Glutamatergic neuron (in vitro differentiated cells): Measurements from ENCODE around the gene RPL31. TPM values are rescaled to one million over a fixed set of nuclear protein-coding genes. Genes with fewer than 3 reads are reported as not detected.

Experiments used
- DNase-seq: peaks from one replicate; pipeline ENCODE4 v3.0.0; 2022
- H3K27ac Mint-ChIP-seq: one replicate; pipeline ENCODE4 v1.8.0; 2020; ENCODE audit warnings: mild to moderate bottlenecking, mixed read lengths, inconsistent platforms; ENCODE audit not compliant: unreplicated experiment
- H3K27me3 Mint-ChIP-seq: one replicate; pipeline ENCODE4 v1.8.0; 2020; ENCODE audit warnings: mild to moderate bottlenecking, moderate library complexity, mixed read lengths, inconsistent platforms; ENCODE audit not compliant: unreplicated experiment
- H3K36me3 Mint-ChIP-seq: one replicate; pipeline ENCODE4 v1.8.0; 2020; ENCODE audit warnings: mild to moderate bottlenecking, mixed read lengths, inconsistent platforms; ENCODE audit not compliant: unreplicated experiment
- H3K4me1 Mint-ChIP-seq: one replicate; pipeline ENCODE4 v1.8.0; 2020; ENCODE audit warnings: mild to moderate bottlenecking, low read depth, mixed read lengths, inconsistent platforms; ENCODE audit not compliant: unreplicated experiment
- H3K4me3 Mint-ChIP-seq: one replicate; pipeline ENCODE4 v1.8.0; 2020; ENCODE audit warnings: mild to moderate bottlenecking, mixed read lengths, inconsistent platforms; ENCODE audit not compliant: unreplicated experiment
- H3K9me3 Mint-ChIP-seq: one replicate; pipeline ENCODE4 v1.8.0; 2020; ENCODE audit warnings: mild to moderate bottlenecking, moderate library complexity, mixed read lengths, inconsistent platforms; ENCODE audit not compliant: unreplicated experiment
- total RNA-seq: library from RNA; stranded (reverse); fragmentation: NEBNext Ultra II Directional; extraction: Animal tissue kit (Norgen Biotek cat#: 25700); gene quantifications from one replicate; pipeline ENCODE4 v1.2.1, GENCODE V29; 2021; ENCODE audit not compliant: unreplicated experiment
- TF ChIP-seq, protein P1 (sequence below): fragments of 200-600 bp; sonication (generic); IDR thresholded peaks from one replicate; pipeline ENCODE4 v1.5.0; 2021; ENCODE audit not compliant: partially characterized antibody, unreplicated experiment

Gene RPL31
- total RNA-seq, 1 donor from 2014 or later = 761 TPM

DNA sequence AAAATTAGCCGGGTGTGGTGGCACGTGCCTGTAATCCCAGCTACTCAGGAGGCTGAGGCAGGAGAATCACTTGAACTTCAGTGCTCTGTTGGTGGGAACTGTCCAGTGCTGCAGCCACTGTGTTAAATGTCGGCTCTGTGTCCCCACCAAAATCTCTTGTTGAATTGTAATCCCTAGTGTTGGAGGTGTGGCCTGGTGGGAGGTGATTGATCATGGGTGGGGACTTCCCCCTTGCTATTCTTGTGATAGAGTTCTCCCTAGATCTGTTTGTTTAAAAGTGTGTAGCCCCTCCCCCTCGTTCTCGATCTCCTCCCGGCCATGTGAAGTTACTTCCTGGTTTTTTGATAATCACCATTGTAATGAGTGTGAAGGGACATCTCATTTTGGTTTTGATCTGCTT lies 9.8 kb upstream of the RPL31 start:
- Mint-ChIP-seq H3K36me3 (peaks cover 7% of the 10 kb centered on the region), H3K27ac (no peak overlapping the region), H3K9me3 (peaks cover 4% of the 10 kb centered on the region), H3K4me1 (peaks cover 6% of the 10 kb centered on the region), H3K4me3 (no peak overlapping the region), H3K27me3 (peaks cover 10% of the 10 kb centered on the region)
- TF ChIP-seq, protein P1, sequence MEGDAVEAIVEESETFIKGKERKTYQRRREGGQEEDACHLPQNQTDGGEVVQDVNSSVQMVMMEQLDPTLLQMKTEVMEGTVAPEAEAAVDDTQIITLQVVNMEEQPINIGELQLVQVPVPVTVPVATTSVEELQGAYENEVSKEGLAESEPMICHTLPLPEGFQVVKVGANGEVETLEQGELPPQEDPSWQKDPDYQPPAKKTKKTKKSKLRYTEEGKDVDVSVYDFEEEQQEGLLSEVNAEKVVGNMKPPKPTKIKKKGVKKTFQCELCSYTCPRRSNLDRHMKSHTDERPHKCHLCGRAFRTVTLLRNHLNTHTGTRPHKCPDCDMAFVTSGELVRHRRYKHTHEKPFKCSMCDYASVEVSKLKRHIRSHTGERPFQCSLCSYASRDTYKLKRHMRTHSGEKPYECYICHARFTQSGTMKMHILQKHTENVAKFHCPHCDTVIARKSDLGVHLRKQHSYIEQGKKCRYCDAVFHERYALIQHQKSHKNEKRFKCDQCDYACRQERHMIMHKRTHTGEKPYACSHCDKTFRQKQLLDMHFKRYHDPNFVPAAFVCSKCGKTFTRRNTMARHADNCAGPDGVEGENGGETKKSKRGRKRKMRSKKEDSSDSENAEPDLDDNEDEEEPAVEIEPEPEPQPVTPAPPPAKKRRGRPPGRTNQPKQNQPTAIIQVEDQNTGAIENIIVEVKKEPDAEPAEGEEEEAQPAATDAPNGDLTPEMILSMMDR = no peak
- DNase-seq = no peak

DNA sequence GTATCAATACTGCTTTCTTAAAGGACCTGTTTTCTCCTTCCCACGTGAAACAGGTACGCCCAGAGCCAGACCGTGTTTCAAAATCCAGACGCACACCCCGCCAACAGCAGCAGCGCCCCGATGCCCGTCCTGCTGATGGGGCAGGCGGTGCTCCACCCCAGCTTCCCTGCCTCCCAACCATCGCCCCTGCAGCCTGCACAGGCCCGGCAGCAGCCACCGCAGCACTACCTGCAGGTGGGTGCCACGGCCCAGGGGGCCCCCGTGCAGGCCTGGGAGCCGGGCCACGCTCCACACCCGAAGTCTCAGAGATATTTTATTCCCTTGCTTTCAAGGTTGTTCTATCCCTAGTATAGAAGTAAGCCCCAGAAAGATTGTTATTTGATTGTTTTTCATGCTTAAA lies 8.8 kb upstream of the RPL31 start:
- Mint-ChIP-seq H3K27me3 (peaks cover 10% of the 10 kb centered on the region), H3K36me3 (peaks cover 7% of the 10 kb centered on the region), H3K4me1 (peaks cover 6% of the 10 kb centered on the region), H3K4me3 (no peak overlapping the region), H3K27ac (no peak overlapping the region), H3K9me3 (peaks cover 4% of the 10 kb centered on the region)
- TF ChIP-seq, protein P1 = no peak
- no peak for DNase-seq

DNA sequence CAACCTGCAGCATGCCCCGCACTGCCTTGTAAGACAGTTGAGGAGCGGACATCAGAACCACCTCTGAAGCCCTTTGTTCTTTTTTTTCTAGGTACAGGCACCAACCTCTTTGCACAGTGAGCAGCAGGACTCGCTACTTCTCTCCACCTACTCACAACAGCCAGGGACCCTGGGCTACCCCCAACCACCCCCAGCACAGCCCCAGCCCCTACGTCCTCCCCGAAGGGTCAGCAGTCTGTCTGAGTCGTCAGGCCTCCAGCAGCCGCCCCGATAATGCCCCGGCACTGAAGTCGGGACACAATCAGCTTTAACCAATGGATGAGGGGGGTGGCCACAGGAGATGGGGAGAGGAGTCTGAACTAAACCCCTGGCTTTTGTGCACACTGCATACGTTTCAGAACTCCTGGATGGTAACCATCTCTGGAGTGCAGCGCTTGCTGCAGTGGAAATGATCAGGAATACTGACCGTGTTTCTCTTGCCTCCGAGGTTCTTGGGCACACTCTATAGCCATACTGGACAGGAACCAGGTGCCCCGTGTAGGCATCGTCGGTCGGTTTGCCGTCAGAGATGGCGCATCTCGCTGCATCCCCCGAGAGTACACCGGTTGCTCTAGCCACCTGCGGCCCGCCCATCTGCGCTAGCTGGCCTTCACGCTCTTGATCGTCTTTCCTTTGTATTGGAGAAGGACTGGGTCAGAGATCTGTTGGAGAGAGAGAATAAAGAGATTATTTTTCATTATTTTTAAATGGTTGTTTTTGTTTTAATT lies 6.6 kb upstream of the RPL31 start:
- DNase-seq = no peak
- no peak overlapping the region for H3K4me3 Mint-ChIP-seq
- TF ChIP-seq, protein P1 = no peak
- H3K27me3 Mint-ChIP-seq = peaks cover 4% of the 10 kb centered on the region
- H3K36me3 Mint-ChIP-seq = no peaks in the 10 kb centered on the region
- peaks cover 6% of the 10 kb centered on the region for H3K4me1 Mint-ChIP-seq
- no peak overlapping the region for H3K27ac Mint-ChIP-seq
- peaks cover 1% of the 10 kb centered on the region for H3K9me3 Mint-ChIP-seq

DNA sequence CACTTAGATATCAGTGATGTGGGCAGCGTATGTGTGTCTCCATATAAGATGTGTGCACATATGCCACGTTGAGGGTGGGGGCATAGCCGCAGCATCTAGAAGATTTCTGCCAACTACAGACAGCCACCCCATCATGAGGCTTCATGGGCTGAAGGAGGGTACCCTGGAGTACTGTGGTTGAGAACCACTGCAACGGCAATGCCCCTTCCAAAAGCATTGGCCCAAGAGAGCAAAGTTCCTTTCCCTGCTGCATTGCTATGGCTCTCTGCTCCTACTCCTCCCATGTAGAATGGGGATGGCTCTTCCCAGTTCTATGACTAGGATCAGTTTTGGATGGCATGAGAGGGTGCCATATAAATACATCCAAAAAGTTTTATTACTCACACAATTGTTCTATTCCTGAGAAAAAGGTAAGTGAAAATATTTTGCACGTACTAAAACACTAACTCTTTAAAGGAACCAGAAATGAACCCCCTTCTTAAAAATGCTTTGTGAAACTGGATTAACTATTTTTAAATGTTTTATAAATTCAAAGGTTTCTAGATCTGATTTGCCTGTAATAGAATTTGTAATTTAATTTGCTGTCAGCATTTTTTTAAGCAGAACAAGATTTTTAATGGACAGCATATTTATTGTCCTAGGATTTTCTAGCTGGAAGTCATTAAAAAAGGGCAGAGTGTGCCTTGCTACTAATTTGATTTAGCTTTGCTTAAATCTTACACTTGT lies 4.4 kb upstream of the RPL31 start:
- Mint-ChIP-seq H3K27ac (no peak overlapping the region), H3K9me3 (peaks cover 6% of the 10 kb centered on the region), H3K4me3 (no peak overlapping the region), H3K36me3 (no peaks in the 10 kb centered on the region), H3K27me3 (peaks cover 4% of the 10 kb centered on the region), H3K4me1 (peaks cover 11% of the 10 kb centered on the region)
- TF ChIP-seq, protein P1 = no peak
- no peak for DNase-seq

DNA sequence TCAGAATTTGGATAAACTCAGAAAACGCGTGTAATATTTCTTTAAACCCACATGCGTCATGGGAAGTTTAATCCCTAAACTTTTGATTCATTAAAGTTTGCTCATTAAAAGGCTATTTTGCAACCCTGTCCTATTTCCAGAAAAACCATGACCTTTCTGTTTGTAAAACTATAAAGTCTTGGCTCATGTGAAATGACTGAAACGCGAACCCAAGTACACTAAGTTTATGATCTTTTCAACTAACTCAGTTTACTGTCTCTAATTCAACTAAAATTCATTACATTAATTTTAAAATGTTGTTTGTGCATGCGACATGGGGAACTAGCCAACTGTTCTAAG lies 3.9 kb upstream of the RPL31 start:
- Mint-ChIP-seq H3K9me3 (peaks cover 9% of the 10 kb centered on the region), H3K36me3 (no peaks in the 10 kb centered on the region), H3K27ac (no peak overlapping the region), H3K4me3 (no peak overlapping the region), H3K27me3 (peaks cover 7% of the 10 kb centered on the region), H3K4me1 (peaks cover 11% of the 10 kb centered on the region)
- TF ChIP-seq, protein P1 = no peak
- no peak for DNase-seq
